Lung microvascular endothelial cell (primary cell): ENCODE results near the gene NOBOX. TPM values are rescaled to one million over a fixed set of nuclear protein-coding genes. Genes with fewer than 3 reads are reported as not detected.
"Not testable (repeated sequence)": the region's sequence is repeated elsewhere in the genome, so short reads cannot be mapped to it uniquely, and the experiment has no call there.

Experiments used
- DNase-seq, 2 donors: peaks; one replicate each; pipeline versions ENCODE4 v3.0.0 to v3.0.0-alpha.2; 2010; ENCODE audit warnings: low read depth in 2 of 2
- total RNA-seq: library from RNA; depleted of rRNA; stranded (reverse); fragments of >200 nt; gene quantifications from 2 replicates; pipeline ENCODE4 v1.2.1, GENCODE V29; 2014

NOBOX gene
- total RNA-seq, 1 donor from 2014 or later: not detected

- DNase-seq: peak; percentile 59 to 69
Measured at GRCh38 chr7:144391823-144392255, 11.7 kb downstream of the NOBOX start.

- no peak for DNase-seq
Measured at GRCh38 chr7:144391014-144391413, 12.5 kb downstream of the NOBOX start.

- no peak for DNase-seq
Measured at GRCh38 chr7:144390481-144390880, 13.0 kb downstream of the NOBOX start.

- no peak for DNase-seq
Measured at GRCh38 chr7:144388950-144389349, 14.5 kb downstream of the NOBOX start.

- DNase-seq: no peak
Measured at GRCh38 chr7:144386741-144387140, 16.8 kb downstream of the NOBOX start.

- no peak for DNase-seq
Measured at GRCh38 chr7:144384555-144385245, 18.8 kb downstream of the NOBOX start.

GRCh38 chr7:144384071-144384470, 19.4 kb downstream of the NOBOX start:
- DNase-seq: no peak

- DNase-seq: no peak
Measured at GRCh38 chr7:144379776-144380384, 23.6 kb downstream of the NOBOX start.

GRCh38 chr7:144378651-144379050, 24.8 kb downstream of the NOBOX start:
- no peak for DNase-seq

GRCh38 chr7:144369221-144369620, 34.3 kb downstream of the NOBOX start:
- not testable (repeated sequence) for DNase-seq

- DNase-seq: not testable (repeated sequence)
Measured at GRCh38 chr7:144367250-144367649, 36.2 kb downstream of the NOBOX start.

- DNase-seq: not testable (repeated sequence)
Measured at GRCh38 chr7:144365523-144365922, 38.0 kb downstream of the NOBOX start.

- not testable (repeated sequence) for DNase-seq
Measured at GRCh38 chr7:144362061-144362460, 41.4 kb downstream of the NOBOX start.

- DNase-seq: not testable (repeated sequence)
Measured at GRCh38 chr7:144356860-144357259, 46.6 kb downstream of the NOBOX start.

- not testable (repeated sequence) for DNase-seq
Measured at GRCh38 chr7:144356185-144356584, 47.3 kb downstream of the NOBOX start.

GRCh38 chr7:144355176-144355822, 48.2 kb downstream of the NOBOX start, which contains the start of gene ARHGEF5:
Gene ARHGEF5, plus strand, starts transcription at chr7:144355402. Its CDS starts 7,268 bp downstream, at chr7:144362670.
- not testable (repeated sequence) for DNase-seq

- not testable (repeated sequence) for DNase-seq
Measured at GRCh38 chr7:144351667-144352066, 51.8 kb downstream of the NOBOX start.

GRCh38 chr7:144348625-144349024, 54.9 kb downstream of the NOBOX start:
- DNase-seq: not testable (repeated sequence)
